RWPE1 (cell line): ENCODE measurements around the gene CGNL1.

Experiments used
- CTCF ChIA-PET: fragments of 350-600 bp; sonication (Branson Sonifier 250); formaldehyde crosslinking; extraction: SDS; loops from one replicate; lab custom pipeline; 2021; lab: Yijun Ruan, JAX
- POLR2A ChIA-PET: fragments of 400-600 bp; formaldehyde crosslinking; extraction: SDS; loops from one replicate; lab custom pipeline; 2020; ENCODE audit warnings: antibody characterized with exemption; ENCODE audit not compliant: low non-redundant PET; lab: Yijun Ruan, JAX
- DNase-seq: peaks from one replicate; pipeline ENCODE4 v3.0.0; 2012; ENCODE audit warnings: low spot score
- H3K27ac ChIP-seq: fragments of 450-650 bp; 2 replicates; pipeline ENCODE4 v1.5.1; 2017
- TF ChIP-seq, protein P1 (sequence below): fragments of 450-650 bp; conservative IDR thresholded peaks from 2 replicates; pipeline ENCODE4 v1.5.1; 2017; ENCODE audit warnings: low read depth, mild to moderate bottlenecking

Gene CGNL1

DNA sequence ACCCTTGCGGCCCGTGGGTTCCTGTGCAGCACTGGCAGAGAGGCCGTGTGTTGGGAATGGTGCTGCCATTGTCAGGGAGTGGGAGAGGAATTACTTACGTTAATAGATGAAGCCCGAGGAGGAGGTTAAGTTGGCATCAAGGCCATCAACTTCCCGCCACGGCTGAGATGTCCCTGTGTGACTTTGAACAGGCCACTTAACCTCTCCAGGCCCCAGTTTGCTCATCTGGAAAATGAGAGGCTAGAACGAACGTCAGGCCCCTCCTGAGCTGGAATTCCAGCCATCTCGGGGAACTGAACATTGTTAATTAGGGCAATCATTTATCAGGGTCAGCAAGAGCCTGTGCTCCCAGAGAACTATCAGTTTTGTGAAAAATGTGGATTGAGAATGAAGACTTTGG, 124.0 kb downstream of the CGNL1 start:
- POLR2A ChIA-PET, result no interaction called here
- CTCF ChIA-PET, result no interaction called here
- DNase-seq, result no peak
- TF ChIP-seq, protein P1, sequence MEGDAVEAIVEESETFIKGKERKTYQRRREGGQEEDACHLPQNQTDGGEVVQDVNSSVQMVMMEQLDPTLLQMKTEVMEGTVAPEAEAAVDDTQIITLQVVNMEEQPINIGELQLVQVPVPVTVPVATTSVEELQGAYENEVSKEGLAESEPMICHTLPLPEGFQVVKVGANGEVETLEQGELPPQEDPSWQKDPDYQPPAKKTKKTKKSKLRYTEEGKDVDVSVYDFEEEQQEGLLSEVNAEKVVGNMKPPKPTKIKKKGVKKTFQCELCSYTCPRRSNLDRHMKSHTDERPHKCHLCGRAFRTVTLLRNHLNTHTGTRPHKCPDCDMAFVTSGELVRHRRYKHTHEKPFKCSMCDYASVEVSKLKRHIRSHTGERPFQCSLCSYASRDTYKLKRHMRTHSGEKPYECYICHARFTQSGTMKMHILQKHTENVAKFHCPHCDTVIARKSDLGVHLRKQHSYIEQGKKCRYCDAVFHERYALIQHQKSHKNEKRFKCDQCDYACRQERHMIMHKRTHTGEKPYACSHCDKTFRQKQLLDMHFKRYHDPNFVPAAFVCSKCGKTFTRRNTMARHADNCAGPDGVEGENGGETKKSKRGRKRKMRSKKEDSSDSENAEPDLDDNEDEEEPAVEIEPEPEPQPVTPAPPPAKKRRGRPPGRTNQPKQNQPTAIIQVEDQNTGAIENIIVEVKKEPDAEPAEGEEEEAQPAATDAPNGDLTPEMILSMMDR, result no peak
- no peak overlapping the region for H3K27ac ChIP-seq

DNA sequence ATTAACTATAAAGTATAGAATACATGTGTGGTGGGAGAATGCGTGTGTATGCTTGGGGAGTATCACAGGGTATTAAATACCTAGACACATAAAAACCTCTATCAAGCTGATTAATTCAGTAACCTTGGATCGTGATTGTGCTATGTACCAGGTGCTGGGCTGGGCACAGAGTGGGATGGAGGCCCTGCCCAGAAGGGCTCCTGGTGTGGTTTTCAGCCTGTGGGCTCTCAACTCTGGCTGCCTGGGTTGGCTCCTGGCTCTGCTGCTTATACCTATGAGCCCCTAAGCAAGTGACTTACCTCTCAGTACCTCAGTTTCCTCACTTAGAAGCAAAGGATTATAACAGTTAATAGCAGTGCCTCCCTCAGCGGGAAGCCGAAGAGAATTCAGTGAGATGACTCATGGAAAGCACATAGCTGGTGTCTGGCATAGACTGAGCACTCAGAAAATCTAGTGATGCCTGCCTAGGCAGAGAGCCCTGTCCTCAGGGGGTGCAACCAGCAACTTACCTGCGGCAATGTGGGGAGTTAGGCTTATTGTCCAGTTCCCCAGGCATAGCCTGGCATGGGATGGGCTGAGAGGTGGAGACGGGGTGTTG, 124.8 kb downstream of the CGNL1 start:
- ChIA-PET CTCF (no interaction called here), POLR2A (no interaction called here)
- TF ChIP-seq, protein P1, result no peak
- no peak overlapping the region for H3K27ac ChIP-seq
- peak; percentile 16 for DNase-seq

DNA sequence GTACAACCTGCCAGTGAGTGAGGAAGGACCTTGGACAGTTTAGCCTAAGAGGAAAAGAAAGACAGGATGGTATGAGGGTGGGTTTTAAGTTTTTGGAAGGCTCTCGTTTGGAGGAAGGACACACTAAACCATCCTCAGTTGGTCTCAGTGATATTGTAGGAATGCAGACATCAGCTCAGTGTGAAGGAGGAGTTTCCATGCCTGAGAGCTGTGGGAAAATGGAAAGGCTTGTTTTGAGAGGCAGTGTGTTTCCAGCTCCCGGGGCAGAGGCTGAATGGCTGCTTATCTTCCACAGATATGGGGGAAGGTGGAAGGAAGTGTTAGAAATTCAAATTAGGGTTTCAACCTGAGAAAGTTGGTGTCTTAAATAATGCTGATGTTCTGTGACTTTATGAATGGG, 125.8 kb downstream of the CGNL1 start:
- H3K27ac ChIP-seq, result no peak overlapping the region
- no peak for DNase-seq
- POLR2A ChIA-PET, result no interaction called here
- TF ChIP-seq, protein P1, result no peak
- CTCF ChIA-PET, result interaction anchor here (0.6 kb wide), 1 partner anchor 40 kb away, joined by 3 read pairs; no protein-coding TSS in a partner anchor

DNA sequence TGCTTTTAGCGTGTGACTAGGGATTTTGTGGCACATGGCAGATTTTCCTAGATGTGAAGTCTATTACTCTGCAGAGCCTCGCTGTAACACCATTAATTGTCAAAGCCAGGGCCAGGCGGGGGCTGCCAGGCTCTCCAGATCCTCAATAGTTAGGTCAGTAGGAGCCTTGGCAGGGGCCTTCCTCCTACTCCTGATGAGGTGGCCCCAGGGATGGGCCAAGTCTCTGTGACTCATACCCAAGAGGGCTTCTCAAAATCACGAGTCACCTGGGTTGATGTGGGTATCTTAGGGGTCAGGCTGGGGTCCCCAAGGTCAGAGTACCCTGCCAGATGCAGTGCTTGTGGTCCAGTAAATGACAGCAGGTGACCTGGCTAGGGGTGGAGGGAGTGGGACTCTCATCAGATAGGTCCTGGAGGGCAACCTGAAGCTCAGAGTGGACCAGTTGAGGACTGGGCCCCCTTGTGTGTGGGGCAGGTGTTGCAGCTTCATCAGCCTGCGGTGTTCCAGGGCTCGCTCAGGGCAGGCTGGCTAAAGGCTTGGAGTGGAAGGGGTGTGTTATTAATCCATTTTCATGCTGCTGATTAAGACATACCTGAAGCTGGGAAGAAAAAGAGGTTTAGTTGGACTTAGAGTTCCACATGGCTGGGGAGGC, 126.9 kb downstream of the CGNL1 start:
- CTCF ChIA-PET, result interaction anchor here (1.3 kb wide), 1 partner anchor 39 kb away, joined by 8 read pairs; no protein-coding TSS in a partner anchor
- POLR2A ChIA-PET, result no interaction called here
- H3K27ac ChIP-seq, result no peak overlapping the region
- no peak for DNase-seq
- TF ChIP-seq, protein P1, result no peak

DNA sequence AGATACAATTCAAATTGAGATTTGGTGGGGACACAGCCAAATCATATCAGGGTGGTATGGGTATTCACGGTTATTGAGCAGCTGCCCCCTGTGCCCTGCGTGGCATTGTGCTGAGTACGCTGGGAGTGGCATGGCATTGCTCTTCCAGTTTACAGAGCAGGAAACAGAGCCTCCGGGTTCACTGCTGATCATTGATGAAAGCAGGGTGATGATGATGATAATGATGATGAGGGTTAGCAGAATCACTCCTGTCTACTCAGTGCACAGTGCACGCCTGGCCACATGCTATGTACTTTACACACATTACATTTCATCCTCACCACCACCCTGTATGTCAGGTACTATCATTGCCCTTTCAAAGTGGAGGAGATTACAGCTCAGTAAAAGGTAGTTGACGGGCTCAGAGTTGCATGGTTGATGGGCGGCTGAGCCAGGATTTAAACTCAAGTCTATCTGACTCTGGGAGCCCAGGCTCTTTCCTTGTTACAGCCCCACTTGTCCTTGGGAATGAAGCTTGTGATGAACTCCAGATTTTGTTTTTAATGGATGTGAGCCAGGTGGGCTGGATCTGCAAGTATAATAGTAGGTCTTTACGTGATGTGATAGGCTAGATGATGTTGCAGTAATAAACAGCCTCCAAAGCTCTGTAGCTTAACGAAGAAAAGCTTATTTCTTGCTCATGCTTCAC, 127.8 kb downstream of the CGNL1 start:
- TF ChIP-seq, protein P1, result no peak

DNA sequence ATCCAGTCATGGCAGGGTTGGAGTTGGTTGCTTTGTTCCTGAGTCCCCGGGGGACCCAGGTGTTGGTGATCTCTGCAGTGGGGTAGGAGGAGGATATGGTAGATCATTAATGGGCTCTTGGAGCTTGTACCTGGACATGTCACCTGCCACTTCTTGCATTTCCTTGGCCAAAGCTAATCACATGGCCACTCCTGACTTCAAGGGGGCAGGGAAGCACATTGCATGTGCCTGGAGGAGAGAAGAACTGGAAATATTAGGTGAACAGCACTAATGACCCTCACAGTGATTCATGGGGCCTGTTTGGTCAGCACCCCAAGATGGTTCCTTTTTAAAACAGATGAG, 128.3 kb downstream of the CGNL1 start:
- CTCF ChIA-PET, result interaction anchor here (0.6 to 1.3 kb wide), 3 partner anchors 23 to 38 kb away, joined by 3 to 8 read pairs (median 3); no protein-coding TSS in a partner anchor

More for the DNA sequence above, 127.8 kb downstream of the CGNL1 start:
- CTCF ChIA-PET, result interaction anchor here (0.6 to 1.3 kb wide), 3 partner anchors 24 to 38 kb away, joined by 3 to 8 read pairs (median 3); no protein-coding TSS in a partner anchor
- POLR2A ChIA-PET, result no interaction called here
- DNase-seq, result no peak
- H3K27ac ChIP-seq, result peak overlapping the region; percentile 79

More for the DNA sequence above, 128.3 kb downstream of the CGNL1 start:
- POLR2A ChIA-PET, result no interaction called here
- peak overlapping the region; percentile 79 for H3K27ac ChIP-seq
- TF ChIP-seq, protein P1, result no peak
- no peak for DNase-seq
